Osteocyte (in vitro differentiated cells): Measurements from ENCODE around the gene ETV6. TPM values are rescaled to one million over a fixed set of nuclear protein-coding genes. Genes with fewer than 3 reads are reported as not detected.

Source experiments
- DNase-seq: peaks from one replicate; pipeline ENCODE4 v3.0.0; 2021; ENCODE audit warnings: mixed read lengths; ENCODE audit not compliant: unreplicated experiment; ENCODE audit errors: extremely low spot score
- H3K27ac Mint-ChIP-seq: one replicate; pipeline ENCODE4 v1.8.0; 2021; ENCODE audit warnings: mild to moderate bottlenecking, mixed read lengths; ENCODE audit not compliant: unreplicated experiment
- H3K27me3 Mint-ChIP-seq: one replicate; pipeline ENCODE4 v1.8.0; 2021; ENCODE audit warnings: mixed read lengths; ENCODE audit not compliant: unreplicated experiment
- H3K36me3 Mint-ChIP-seq: one replicate; pipeline ENCODE4 v1.8.0; 2021; ENCODE audit warnings: mixed read lengths; ENCODE audit not compliant: unreplicated experiment
- H3K4me1 Mint-ChIP-seq: one replicate; pipeline ENCODE4 v1.8.0; 2021; ENCODE audit warnings: mixed read lengths; ENCODE audit not compliant: unreplicated experiment
- H3K4me3 Mint-ChIP-seq: one replicate; pipeline ENCODE4 v1.8.0; 2021; ENCODE audit warnings: mild to moderate bottlenecking, moderate library complexity, mixed read lengths; ENCODE audit not compliant: unreplicated experiment
- H3K9me3 Mint-ChIP-seq: one replicate; pipeline ENCODE4 v1.8.0; 2021; ENCODE audit warnings: mixed read lengths; ENCODE audit not compliant: unreplicated experiment
- total RNA-seq: library from RNA; stranded (reverse); gene quantifications from 2 replicates; pipeline ENCODE4 v1.2.1, GENCODE V29; 2021
- TF ChIP-seq, protein P1 (sequence below): fragments of 200-600 bp; sonication (generic); IDR thresholded peaks from 2 replicates; pipeline ENCODE4 v1.5.0; 2021; ENCODE audit warnings: antibody characterized with exemption, mild to moderate bottlenecking, moderate library complexity

The ETV6 gene
- total RNA-seq, 1 donor from 2014 or later: 24.4 TPM

DNA sequence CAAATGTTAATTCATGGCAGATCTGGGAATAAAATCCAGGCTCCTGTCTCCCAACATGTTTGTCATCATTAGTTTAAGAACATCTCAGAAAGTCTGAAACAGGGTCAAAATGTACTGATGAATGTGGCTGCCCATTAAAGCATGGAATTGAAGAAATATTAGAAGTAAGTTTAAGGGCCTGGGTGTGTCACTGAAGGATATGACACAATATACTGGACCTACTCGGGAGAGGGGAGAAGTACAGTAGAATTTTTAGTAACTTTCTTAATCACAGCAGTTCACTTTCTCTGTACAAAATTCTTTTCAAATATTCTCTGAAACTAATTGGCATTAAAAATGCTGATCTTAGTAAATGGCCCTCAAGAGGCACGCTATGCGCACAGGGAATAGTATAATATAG, 185.5 kb downstream of the ETV6 start:
- TF ChIP-seq, protein P1, sequence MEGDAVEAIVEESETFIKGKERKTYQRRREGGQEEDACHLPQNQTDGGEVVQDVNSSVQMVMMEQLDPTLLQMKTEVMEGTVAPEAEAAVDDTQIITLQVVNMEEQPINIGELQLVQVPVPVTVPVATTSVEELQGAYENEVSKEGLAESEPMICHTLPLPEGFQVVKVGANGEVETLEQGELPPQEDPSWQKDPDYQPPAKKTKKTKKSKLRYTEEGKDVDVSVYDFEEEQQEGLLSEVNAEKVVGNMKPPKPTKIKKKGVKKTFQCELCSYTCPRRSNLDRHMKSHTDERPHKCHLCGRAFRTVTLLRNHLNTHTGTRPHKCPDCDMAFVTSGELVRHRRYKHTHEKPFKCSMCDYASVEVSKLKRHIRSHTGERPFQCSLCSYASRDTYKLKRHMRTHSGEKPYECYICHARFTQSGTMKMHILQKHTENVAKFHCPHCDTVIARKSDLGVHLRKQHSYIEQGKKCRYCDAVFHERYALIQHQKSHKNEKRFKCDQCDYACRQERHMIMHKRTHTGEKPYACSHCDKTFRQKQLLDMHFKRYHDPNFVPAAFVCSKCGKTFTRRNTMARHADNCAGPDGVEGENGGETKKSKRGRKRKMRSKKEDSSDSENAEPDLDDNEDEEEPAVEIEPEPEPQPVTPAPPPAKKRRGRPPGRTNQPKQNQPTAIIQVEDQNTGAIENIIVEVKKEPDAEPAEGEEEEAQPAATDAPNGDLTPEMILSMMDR: no peak
- H3K27ac Mint-ChIP-seq: no peak overlapping the region
- H3K4me3 Mint-ChIP-seq: no peak overlapping the region
- H3K4me1 Mint-ChIP-seq: peaks cover 44% of the 10 kb centered on the region
- no peak for DNase-seq
- no peaks in the 10 kb centered on the region for H3K9me3 Mint-ChIP-seq
- H3K36me3 Mint-ChIP-seq: peaks cover 19% of the 10 kb centered on the region
- H3K27me3 Mint-ChIP-seq: no peaks in the 10 kb centered on the region

DNA sequence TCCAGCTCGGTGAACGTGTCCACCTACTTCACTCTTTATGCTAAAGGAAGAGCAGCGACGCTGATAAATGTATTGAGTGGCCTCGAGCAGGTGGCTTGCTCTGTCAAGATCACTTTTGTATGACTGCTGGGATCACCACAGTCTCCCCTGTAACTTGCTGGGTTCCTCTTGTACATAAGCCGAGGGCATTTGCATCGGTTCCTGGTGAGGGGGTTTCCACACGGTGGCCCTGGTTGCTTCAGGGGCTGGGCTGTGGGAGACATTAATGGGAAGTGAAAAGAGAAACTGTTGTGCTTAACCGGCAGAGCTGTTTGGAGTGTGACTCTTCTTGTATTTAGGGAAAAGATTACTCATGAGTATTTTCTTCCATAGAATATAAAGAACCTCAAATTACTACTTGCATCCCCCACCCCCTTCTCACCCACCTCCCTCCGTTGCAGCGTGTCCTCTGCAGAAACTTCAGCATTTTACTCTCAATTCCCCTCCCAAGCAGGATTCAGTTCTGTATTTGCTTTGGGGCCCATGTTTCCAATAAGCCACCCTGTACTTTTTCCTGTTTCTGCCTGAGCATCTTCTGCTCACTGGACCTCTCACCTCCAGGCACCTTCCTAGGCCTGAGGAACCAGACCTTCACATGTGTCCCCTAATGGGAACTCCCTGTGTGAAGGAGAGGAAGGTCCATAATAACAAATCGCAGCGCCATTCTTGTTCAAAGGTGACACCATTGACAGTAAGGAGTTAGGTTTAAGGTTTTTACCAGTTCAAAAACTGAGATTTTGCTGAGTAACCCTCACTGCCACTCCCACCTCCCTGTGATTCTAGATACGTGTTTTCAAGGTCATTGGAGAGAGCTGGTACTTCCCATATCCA, 187.0 kb downstream of the ETV6 start:
- no peaks in the 10 kb centered on the region for H3K9me3 Mint-ChIP-seq
- no peak for DNase-seq
- H3K4me1 Mint-ChIP-seq: peaks cover 44% of the 10 kb centered on the region
- TF ChIP-seq, protein P1: no peak
- peak overlapping the region; percentile 75 for H3K27ac Mint-ChIP-seq
- H3K36me3 Mint-ChIP-seq: peaks cover 25% of the 10 kb centered on the region
- H3K4me3 Mint-ChIP-seq: no peak overlapping the region
- H3K27me3 Mint-ChIP-seq: no peaks in the 10 kb centered on the region

- TF ChIP-seq, protein P1: no peak
- no peak for DNase-seq
- peaks cover 43% of the 10 kb centered on the region for H3K4me1 Mint-ChIP-seq
- no peak overlapping the region for H3K4me3 Mint-ChIP-seq
- peak overlapping the region; percentile 75 for H3K27ac Mint-ChIP-seq
- peaks cover 22% of the 10 kb centered on the region for H3K36me3 Mint-ChIP-seq
- H3K9me3 Mint-ChIP-seq: no peaks in the 10 kb centered on the region
- H3K27me3 Mint-ChIP-seq: no peaks in the 10 kb centered on the region
These were observed 187.9 kb downstream of the ETV6 start for GRCh38 chr12:11837216-11837934.

- H3K27ac Mint-ChIP-seq: no peak overlapping the region
- no peaks in the 10 kb centered on the region for H3K27me3 Mint-ChIP-seq
- TF ChIP-seq, protein P1: no peak
- H3K36me3 Mint-ChIP-seq: peaks cover 27% of the 10 kb centered on the region
- H3K4me1 Mint-ChIP-seq: peaks cover 43% of the 10 kb centered on the region
- no peak for DNase-seq
- no peaks in the 10 kb centered on the region for H3K9me3 Mint-ChIP-seq
- H3K4me3 Mint-ChIP-seq: no peak overlapping the region
These were observed 188.9 kb downstream of the ETV6 start for GRCh38 chr12:11838403-11838802.

DNA sequence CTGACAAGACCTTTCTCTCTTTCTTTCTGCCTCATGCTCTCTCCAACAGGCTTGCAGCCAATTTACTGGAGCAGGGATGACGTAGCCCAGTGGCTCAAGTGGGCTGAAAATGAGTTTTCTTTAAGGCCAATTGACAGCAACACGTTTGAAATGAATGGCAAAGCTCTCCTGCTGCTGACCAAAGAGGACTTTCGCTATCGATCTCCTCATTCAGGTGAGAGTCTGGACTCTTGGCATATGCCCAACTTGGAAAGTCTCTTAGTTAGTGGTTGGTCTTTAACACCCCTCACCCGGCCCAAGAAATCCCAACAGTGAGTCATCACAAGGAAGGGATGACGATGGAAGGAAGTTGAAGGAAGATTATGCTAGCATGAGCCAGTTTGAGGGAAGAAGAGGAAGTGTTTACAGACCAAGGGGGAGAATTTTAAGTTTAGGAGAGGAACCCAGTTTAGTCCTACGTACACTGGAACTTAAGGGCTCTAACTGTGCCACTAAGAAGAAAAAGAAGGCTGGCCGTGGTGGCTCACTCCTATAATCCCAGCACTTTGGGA, 189.7 kb downstream of the ETV6 start:
- Mint-ChIP-seq H3K27ac (peak overlapping the region; percentile 29), H3K36me3 (peaks cover 32% of the 10 kb centered on the region), H3K9me3 (no peaks in the 10 kb centered on the region), H3K4me1 (peaks cover 39% of the 10 kb centered on the region), H3K4me3 (no peak overlapping the region), H3K27me3 (no peaks in the 10 kb centered on the region)
- DNase-seq: no peak
- TF ChIP-seq, protein P1: no peak
